HEK293 (cell line): Measurements from ENCODE around the gene PLEKHA6.

Experiments used
- CTCF ChIA-PET: fragments of 350-600 bp; formaldehyde crosslinking; extraction: SDS; loops from one replicate; lab custom pipeline; 2021; ENCODE audit warnings: antibody characterized with exemption; lab: Yijun Ruan, JAX
- POLR2A ChIA-PET: fragments of 300-600 bp; formaldehyde crosslinking; extraction: SDS; loops from one replicate; lab custom pipeline; 2020; ENCODE audit warnings: antibody characterized with exemption, inconsistent platforms; lab: Yijun Ruan, JAX
- H3K27ac ChIP-seq: fragments of 200-500 bp; sonication (Bioruptor generic); 2 replicates; pipeline ENCODE4 v1.5.1; 2014; ENCODE audit warnings: low read depth, low read length, control low read depth, inconsistent platforms; ENCODE audit errors: extremely low read depth
- H3K36me3 ChIP-seq, 2 experiments: fragments of 200-500 bp in 1 of 2; sonication (Bioruptor generic) in 1 of 2; 1 replicate in 1 of 2; 2 replicates in 1 of 2; pipeline ENCODE4 v1.5.1; 2014 to 2017; ENCODE audit warnings: inconsistent platforms in 2 of 2, low read length in 2 of 2; ENCODE audit not compliant: control insufficient read depth in 2 of 2, insufficient read depth in 1 of 2
- H3K4me1 ChIP-seq: fragments of 200-500 bp; sonication (Bioruptor generic); 2 replicates; pipeline ENCODE4 v1.5.1; 2014; ENCODE audit warnings: mild to moderate bottlenecking, low read length, inconsistent platforms; ENCODE audit not compliant: control insufficient read depth, insufficient read depth
- H3K4me3 ChIP-seq: 2 replicates; pipeline ENCODE4 v1.5.1; 2011; ENCODE audit warnings: low read depth, mild to moderate bottlenecking, control low read depth, low read length, moderate library complexity
- H3K9me3 ChIP-seq: fragments of 200-500 bp; sonication (Bioruptor generic); 2 replicates; pipeline ENCODE4 v1.5.1; 2014; ENCODE audit warnings: low read depth, low read length, inconsistent platforms; ENCODE audit not compliant: control insufficient read depth, insufficient read depth
- AEBP2 ChIP-seq: fragments of 450-650 bp; formaldehyde crosslinking; IDR thresholded peaks from 2 replicates; pipeline ENCODE4 v1.5.1; 2016; ENCODE audit warnings: missing biosample characterization, missing genetic modification characterization, borderline replicate concordance
- BCL11B ChIP-seq: fragments of 450-650 bp; formaldehyde crosslinking; IDR thresholded peaks from 2 replicates; pipeline ENCODE4 v1.5.1; 2016; ENCODE audit warnings: low read depth, missing biosample characterization, missing genetic modification characterization
- GLIS1 ChIP-seq: fragments of 450-650 bp; formaldehyde crosslinking; IDR thresholded peaks from 2 replicates; pipeline ENCODE4 v1.5.1; 2016; ENCODE audit warnings: missing biosample characterization, missing genetic modification characterization
- INSM2 ChIP-seq: fragments of 450-650 bp; formaldehyde crosslinking; IDR thresholded peaks from 2 replicates; pipeline ENCODE4 v1.5.1; 2016; ENCODE audit warnings: missing biosample characterization, missing genetic modification characterization
- PATZ1 ChIP-seq: fragments of 450-650 bp; formaldehyde crosslinking; IDR thresholded peaks from 2 replicates; pipeline ENCODE4 v1.5.1; 2016; ENCODE audit warnings: missing biosample characterization, missing genetic modification characterization
- REST ChIP-seq: fragments of 450-650 bp; formaldehyde crosslinking; IDR thresholded peaks from 2 replicates; pipeline ENCODE4 v1.5.1; 2016; ENCODE audit warnings: missing biosample characterization, missing genetic modification characterization
- ZBTB11 ChIP-seq: fragments of 450-650 bp; formaldehyde crosslinking; conservative IDR thresholded peaks from 2 replicates; pipeline ENCODE4 v1.5.1; 2016; ENCODE audit warnings: low read depth, missing biosample characterization, missing genetic modification characterization
- ZBTB21 ChIP-seq: fragments of 450-650 bp; formaldehyde crosslinking; IDR thresholded peaks from 2 replicates; pipeline ENCODE4 v1.5.1; 2017; ENCODE audit warnings: missing biosample characterization, missing genetic modification characterization
- ZIC2 ChIP-seq: fragments of 450-650 bp; formaldehyde crosslinking; IDR thresholded peaks from 2 replicates; pipeline ENCODE4 v1.5.1; 2016; ENCODE audit warnings: missing biosample characterization, missing genetic modification characterization
- ZNF114 ChIP-seq: fragments of 450-650 bp; formaldehyde crosslinking; IDR thresholded peaks from 2 replicates; pipeline ENCODE4 v1.5.0; 2017; ENCODE audit warnings: missing biosample characterization, missing genetic modification characterization
- ZNF140 ChIP-seq: fragments of 450-650 bp; formaldehyde crosslinking; IDR thresholded peaks from 2 replicates; pipeline ENCODE4 v1.5.1; 2016; ENCODE audit warnings: missing biosample characterization, missing genetic modification characterization
- ZNF184 ChIP-seq: fragments of 450-650 bp; IDR thresholded peaks from 2 replicates; pipeline ENCODE4 v1.5.1; 2018; ENCODE audit warnings: missing biosample characterization, mild to moderate bottlenecking, missing genetic modification characterization
- ZNF202 ChIP-seq: fragments of 450-650 bp; formaldehyde crosslinking; IDR thresholded peaks from 2 replicates; pipeline ENCODE4 v1.5.1; 2016; ENCODE audit warnings: missing biosample characterization, missing genetic modification characterization, borderline replicate concordance
- ZNF266 ChIP-seq: fragments of 450-650 bp; formaldehyde crosslinking; IDR thresholded peaks from 2 replicates; pipeline ENCODE4 v1.5.1; 2016; ENCODE audit warnings: missing biosample characterization, missing genetic modification characterization, low read depth
- ZNF341 ChIP-seq: fragments of 450-650 bp; formaldehyde crosslinking; IDR thresholded peaks from 2 replicates; pipeline ENCODE4; 2016; ENCODE audit warnings: low read depth, missing biosample characterization, missing genetic modification characterization
- ZNF354C ChIP-seq: fragments of 450-650 bp; formaldehyde crosslinking; IDR thresholded peaks from 2 replicates; pipeline ENCODE4 v1.5.1; 2016; ENCODE audit warnings: missing biosample characterization, missing genetic modification characterization, low read depth, borderline replicate concordance
- ZNF394 ChIP-seq: fragments of 450-650 bp; formaldehyde crosslinking; IDR thresholded peaks from 2 replicates; pipeline ENCODE4 v1.5.1; 2016; ENCODE audit warnings: missing biosample characterization, missing genetic modification characterization, mild to moderate bottlenecking, moderate library complexity, borderline replicate concordance
- ZNF404 ChIP-seq: fragments of 450-650 bp; formaldehyde crosslinking; IDR thresholded peaks from 2 replicates; pipeline ENCODE4 v1.5.1; 2017; ENCODE audit warnings: missing biosample characterization, missing genetic modification characterization
- ZNF501 ChIP-seq: fragments of 450-650 bp; formaldehyde crosslinking; IDR thresholded peaks from 2 replicates; pipeline ENCODE4 v1.5.1; 2016; ENCODE audit warnings: missing biosample characterization, missing genetic modification characterization
- ZNF555 ChIP-seq: fragments of 450-650 bp; formaldehyde crosslinking; conservative IDR thresholded peaks from 2 replicates; pipeline ENCODE4 v1.5.1; 2017; ENCODE audit warnings: missing biosample characterization, mild to moderate bottlenecking, missing genetic modification characterization, inconsistent platforms
- ZNF558 ChIP-seq: fragments of 450-650 bp; formaldehyde crosslinking; IDR thresholded peaks from 2 replicates; pipeline ENCODE4 v1.5.1; 2016; ENCODE audit warnings: missing biosample characterization, missing genetic modification characterization
- ZNF560 ChIP-seq: fragments of 450-650 bp; formaldehyde crosslinking; IDR thresholded peaks from 2 replicates; pipeline ENCODE4 v1.5.1; 2017; ENCODE audit warnings: missing biosample characterization, missing genetic modification characterization, borderline replicate concordance
- ZNF629 ChIP-seq: fragments of 450-650 bp; formaldehyde crosslinking; IDR thresholded peaks from 2 replicates; pipeline ENCODE4 v1.5.1; 2017; ENCODE audit warnings: missing biosample characterization, missing genetic modification characterization
- ZNF664 ChIP-seq: fragments of 450-650 bp; formaldehyde crosslinking; IDR thresholded peaks from 2 replicates; pipeline ENCODE4 v1.5.1; 2016; ENCODE audit warnings: missing biosample characterization, missing genetic modification characterization
- ZNF670 ChIP-seq: fragments of 450-650 bp; formaldehyde crosslinking; IDR thresholded peaks from 2 replicates; pipeline ENCODE4 v1.5.1; 2016; ENCODE audit warnings: missing biosample characterization, missing genetic modification characterization, low read depth
- ZXDB ChIP-seq: fragments of 450-650 bp; formaldehyde crosslinking; IDR thresholded peaks from 2 replicates; pipeline ENCODE4 v1.5.1; 2016; ENCODE audit warnings: missing biosample characterization, missing genetic modification characterization

Gene PLEKHA6

GRCh38 chr1:204327870-204328269 is 31.9 kb downstream of the PLEKHA6 start (continued):
- peak; percentile 73 for TF ChIP-seq ZNF558
- peak; percentile 89; the same call in 1 of the 2 replicates for TF ChIP-seq ZNF560
- peak; percentile 79 for TF ChIP-seq ZBTB11 (tag by site-specific recombination)
- TF ChIP-seq ZNF555 (tag by site-specific recombination): peak; percentile 80
- TF ChIP-seq ZNF404 (tag by site-specific recombination): peak; percentile 19; the same call in 1 of the 2 replicates
- TF ChIP-seq ZNF629 (tag by site-specific recombination): peak; percentile 53
- peak; percentile 46; the same call in 1 of the 2 replicates for TF ChIP-seq ZNF664
- 0 out of 2 replicates have a peak, but pooled peaks have one; percentile 17 for TF ChIP-seq ZNF354C (tag by site-specific recombination)
- 0 out of 2 replicates have a peak, but pooled peaks have one; percentile 53 for TF ChIP-seq ZNF501
- peak; percentile 55 for TF ChIP-seq REST
- 0 out of 2 replicates have a peak, but pooled peaks have one; percentile 32 for TF ChIP-seq ZBTB21 (tag by site-specific recombination)
- TF ChIP-seq ZNF394 (tag by site-specific recombination): peak; percentile 94
- peak; percentile 50 for TF ChIP-seq ZXDB (tag by site-specific recombination)
- peak; percentile 58 for TF ChIP-seq ZNF266
- TF ChIP-seq ZNF202 (tag by site-specific recombination): peak; percentile 72; the same call in 1 of the 2 replicates
- TF ChIP-seq ZNF140: peak; percentile 70; the same call in 1 of the 2 replicates
- 0 out of 2 replicates have a peak, but pooled peaks have one; percentile 20 for TF ChIP-seq ZNF341
- peak; percentile 36; the same call in 1 of the 2 replicates for TF ChIP-seq AEBP2

GRCh38 chr1:204327359-204327758 is 32.4 kb downstream of the PLEKHA6 start:
- no peak overlapping the region for H3K27ac ChIP-seq
- ChIA-PET CTCF (interaction anchor here (1.3 kb wide), 1 partner anchor 36 kb away, joined by 5 read pairs; no protein-coding TSS in a partner anchor), POLR2A (interaction anchor here (1.5 kb wide), 1 partner anchor 14 kb away, joined by 5 read pairs; no protein-coding TSS in a partner anchor)
- H3K9me3 ChIP-seq: no peaks in the 10 kb centered on the region
- no peaks in the 10 kb centered on the region for H3K4me1 ChIP-seq
- no peaks in the 10 kb centered on the region for H3K36me3 ChIP-seq
- H3K4me3 ChIP-seq: no peak overlapping the region
- TF ChIP-seq INSM2 (tag by site-specific recombination): no peak
- no peak for TF ChIP-seq ZNF114 (tag by site-specific recombination)
- no peak for TF ChIP-seq PATZ1 (tag by site-specific recombination)
- TF ChIP-seq ZIC2 (tag by site-specific recombination): peak; percentile 27; the same call in 1 of the 2 replicates
- peak; percentile 65 for TF ChIP-seq GLIS1 (tag by site-specific recombination)
- no peak for TF ChIP-seq ZNF184
- TF ChIP-seq ZNF670: no peak
- TF ChIP-seq ZNF354C (tag by site-specific recombination): no peak
- no peak for TF ChIP-seq BCL11B
